ENCODE data around the gene ATP10A.

- no peak for TF ChIP-seq POLR2A (IDR thresholded peaks at IDR 0.05)
- no peak for TF ChIP-seq CTCF (IDR thresholded peaks at IDR 0.05)
These were observed 156.8 kb downstream of the ATP10A start for GRCh38 chr15:25706176-25706955.
